T-helper 2 cell treated with Interferon-gamma antibody and Interleukin-4, amounts not matched to agents 100 ng/mL and 5 ng/mL, for 36 hours (primary cell): ENCODE data around the gene SLC4A2. TPM values are rescaled to one million over a fixed set of nuclear protein-coding genes. Genes with fewer than 3 reads are reported as not detected.

Source experiments
- intact Hi-C: fragments of 100-400 bp; cut with micrococcal nuclease; formaldehyde crosslinking; loops from one replicate; pipeline ENCODE4 v1.15.1; 2023
- total RNA-seq: library from RNA; stranded (reverse); gene quantifications from 2 replicates; pipeline ENCODE4 v1.2.3, GENCODE V29; 2022

The SLC4A2 gene
- total RNA-seq, 1 donor from 2014 or later = 119 TPM

DNA sequence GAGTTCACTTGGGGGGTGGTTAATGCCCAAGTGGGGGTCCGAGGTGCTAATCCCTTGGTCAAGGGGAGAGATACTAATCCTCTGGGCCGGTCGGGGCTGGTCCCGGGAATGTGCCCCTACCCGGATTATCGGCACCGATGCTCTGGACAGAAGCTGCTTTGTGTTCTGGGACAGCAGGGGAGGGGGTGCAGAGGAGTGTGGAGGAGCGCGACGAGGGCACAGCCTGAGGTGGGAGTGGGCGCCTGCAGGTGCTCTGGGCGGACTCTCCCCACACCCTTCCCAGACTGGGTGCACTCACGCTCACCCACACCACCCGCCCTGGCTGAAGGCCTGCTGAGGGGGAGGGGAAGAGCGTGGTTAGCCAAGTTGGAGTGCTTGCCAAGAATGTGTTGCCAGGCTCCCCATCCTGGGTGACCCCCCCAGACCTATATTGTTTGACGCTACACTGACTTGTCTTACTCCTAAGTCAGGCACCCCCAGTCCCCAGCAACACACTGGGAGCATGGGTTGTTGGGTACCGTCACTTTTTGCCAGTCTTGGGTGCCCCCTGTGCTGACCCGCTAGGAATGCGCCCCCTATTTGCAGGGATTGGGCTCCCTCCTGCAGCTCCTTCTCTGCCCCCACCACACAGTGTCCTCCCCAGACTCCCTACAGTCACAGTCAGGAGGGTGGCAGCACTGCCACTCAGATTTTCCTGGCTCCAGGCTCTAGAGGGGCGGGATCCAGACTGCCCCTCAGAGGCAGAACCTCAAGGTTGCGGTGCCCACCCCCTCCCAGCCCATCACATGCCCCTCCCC, 1.2 kb downstream of the SLC4A2 start:
- intact Hi-C loops = no loop called here

- intact Hi-C loops = no loop called here
These were observed 2.1 kb downstream of the SLC4A2 start for GRCh38 chr7:151061213-151062110.

- intact Hi-C loops = no loop called here
These were observed 2.7 kb downstream of the SLC4A2 start for GRCh38 chr7:151062111-151062398.

DNA sequence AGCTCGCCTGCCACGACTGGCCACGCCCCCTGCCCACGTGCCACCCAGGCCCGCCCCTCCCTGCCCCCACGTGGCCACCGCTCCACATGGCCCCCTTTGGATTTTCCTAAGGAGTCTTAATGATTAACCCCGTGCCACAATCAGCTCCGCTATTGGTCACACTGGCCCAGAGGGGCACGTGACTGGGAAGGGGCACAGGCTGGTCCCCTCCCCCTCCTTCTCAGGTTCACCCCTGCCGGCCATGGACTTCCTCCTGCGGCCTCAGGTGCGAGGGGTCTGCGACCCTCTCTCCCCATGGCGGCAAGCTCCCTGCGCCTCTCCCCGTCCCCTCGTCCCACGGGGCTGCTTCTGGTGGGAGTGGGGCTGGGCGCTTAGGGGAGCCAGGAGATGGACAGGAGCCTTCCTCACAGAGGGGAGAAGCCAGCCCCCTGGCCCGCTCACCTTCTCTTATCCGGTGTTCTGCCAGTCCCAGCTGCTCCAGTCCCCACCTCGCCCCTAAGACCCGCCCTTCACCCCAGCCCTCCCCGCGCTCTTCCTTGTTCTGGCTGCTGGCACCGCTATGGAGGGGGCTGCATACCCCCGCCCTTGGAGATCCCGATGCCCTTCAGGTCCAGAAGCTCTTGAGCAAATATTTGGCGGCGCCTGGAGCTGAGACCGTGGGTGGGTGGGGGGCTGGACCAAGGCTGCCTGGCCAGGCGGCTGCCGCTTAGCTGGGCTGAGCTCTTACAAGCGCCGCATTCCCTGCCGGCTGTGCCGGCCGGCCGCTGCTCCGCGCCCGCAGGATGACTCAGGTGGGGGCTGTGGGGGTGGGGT, 3.2 kb downstream of the SLC4A2 start:
- intact Hi-C loops = no loop called here

DNA sequence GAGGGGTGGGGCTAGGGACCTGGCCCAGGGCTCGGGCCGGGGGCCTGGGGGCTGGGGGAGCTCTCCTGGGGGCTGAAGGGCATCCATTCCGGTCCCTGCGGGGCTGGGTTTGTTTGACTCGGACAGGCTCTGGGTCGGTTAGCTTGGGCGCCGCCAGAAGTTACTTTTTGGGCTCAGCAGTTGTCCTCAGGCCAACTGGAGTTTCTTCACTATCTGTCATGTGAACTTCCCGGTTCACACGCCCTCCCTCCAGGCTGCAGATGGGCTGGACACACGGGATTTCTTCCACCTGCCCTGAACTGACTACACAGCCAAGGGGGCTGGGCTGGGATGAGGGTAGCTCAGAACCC, 3.8 kb downstream of the SLC4A2 start:
- intact Hi-C loops = no loop called here

DNA sequence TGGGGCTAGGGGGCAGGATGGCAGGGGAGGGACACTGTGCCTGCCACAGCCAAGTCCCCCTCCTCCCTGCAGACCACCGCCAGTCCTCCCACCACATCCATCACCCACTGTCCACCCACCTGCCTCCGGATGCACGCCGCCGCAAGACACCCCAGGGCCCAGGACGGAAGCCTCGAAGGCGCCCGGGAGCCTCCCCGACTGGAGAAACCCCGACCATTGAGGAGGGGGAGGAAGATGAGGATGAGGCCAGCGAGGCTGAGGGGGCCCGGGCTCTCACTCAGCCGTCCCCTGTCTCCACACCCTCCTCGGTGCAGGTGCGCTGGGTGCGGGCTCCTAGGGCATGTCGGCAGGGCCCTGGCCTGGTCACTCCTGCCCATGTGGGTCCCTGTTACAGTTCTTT, 5.1 kb downstream of the SLC4A2 start:
- intact Hi-C loops = no loop called here

- intact Hi-C loops = no loop called here
These were observed 5.6 kb downstream of the SLC4A2 start for GRCh38 chr7:151064993-151065392.

DNA sequence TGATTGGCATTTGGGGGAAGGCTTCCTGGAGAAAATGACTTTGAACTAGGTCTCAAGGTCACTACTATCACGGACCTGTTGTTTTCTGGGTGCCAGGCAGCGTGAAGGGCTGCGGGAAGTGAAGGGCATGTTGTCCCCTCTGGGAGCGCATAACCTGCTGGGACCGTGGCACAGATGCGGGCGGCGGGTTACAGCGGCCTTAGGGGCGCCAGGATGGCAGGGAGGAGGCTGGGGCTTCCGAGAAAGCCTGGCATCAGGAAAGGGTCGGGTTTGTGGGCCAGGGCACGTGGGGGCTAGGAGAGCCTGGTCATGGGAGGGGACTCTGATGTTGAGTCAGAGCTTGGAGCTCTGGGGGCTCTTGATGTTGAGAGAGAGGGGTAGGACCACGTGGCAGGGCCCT, 6.1 kb downstream of the SLC4A2 start:
- intact Hi-C loops = no loop called here

- intact Hi-C loops = no loop called here
These were observed 7.0 kb downstream of the SLC4A2 start for GRCh38 chr7:151066273-151066974.

DNA sequence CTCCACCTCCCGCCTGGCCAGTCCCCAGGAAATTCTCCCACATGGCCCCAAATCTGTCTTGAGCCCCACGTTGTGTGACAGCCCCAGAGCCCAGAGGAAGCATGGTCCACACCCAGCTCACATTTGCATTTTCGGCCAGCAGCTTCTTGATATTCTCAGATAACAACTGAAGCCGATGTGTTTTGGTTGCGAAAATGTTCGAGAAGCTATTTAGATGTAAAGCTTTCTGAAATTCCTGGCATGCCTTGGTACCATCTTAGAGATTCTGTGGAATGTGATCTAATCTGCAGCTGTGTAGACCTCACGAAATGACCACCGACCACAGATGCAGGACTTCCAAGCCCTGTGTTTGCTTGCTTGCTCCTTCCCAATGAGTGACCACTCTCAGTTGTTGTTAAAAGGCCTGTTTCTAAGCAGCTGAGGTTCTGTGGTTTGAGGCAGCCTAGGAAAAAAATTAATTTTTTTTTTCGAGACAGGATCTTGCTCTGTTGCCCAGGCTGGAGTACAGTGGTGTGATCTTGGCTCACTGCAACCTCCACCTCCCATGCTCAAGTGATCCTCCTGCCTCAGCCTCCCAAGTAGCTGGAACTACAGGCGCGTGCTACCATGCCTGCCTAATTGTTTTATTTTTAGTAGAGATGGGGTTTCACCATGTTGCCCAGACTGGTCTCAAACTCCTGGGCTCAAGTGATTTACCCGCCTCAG, 8.8 kb downstream of the SLC4A2 start:
- intact Hi-C loops = no loop called here

- intact Hi-C loops = no loop called here
These were observed 10.6 kb downstream of the SLC4A2 start for GRCh38 chr7:151069841-151070573.

DNA sequence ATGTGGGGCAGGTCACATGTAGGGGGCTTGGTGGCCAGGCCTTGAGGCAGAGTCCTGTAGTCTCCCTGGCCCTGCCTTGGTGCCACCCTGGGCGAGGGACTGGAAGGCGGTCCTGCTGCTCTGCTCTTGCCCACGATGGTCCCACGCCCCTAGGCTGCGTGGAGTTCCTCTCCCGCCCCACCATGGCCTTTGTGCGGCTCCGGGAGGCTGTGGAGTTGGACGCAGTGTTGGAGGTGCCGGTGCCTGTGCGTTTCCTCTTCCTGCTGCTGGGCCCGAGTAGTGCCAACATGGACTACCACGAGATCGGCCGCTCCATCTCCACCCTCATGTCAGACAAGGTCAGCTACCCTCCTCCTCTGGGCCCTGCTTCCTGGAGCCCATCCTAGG, 11.2 kb downstream of the SLC4A2 start:
- intact Hi-C loops = no loop called here

- intact Hi-C loops = no loop called here
These were observed 11.9 kb downstream of the SLC4A2 start for GRCh38 chr7:151071032-151071866.

- intact Hi-C loops = no loop called here
These were observed 14.6 kb downstream of the SLC4A2 start for GRCh38 chr7:151073990-151074389.

GRCh38 chr7:151074817-151075661, 15.7 kb downstream of the SLC4A2 start:
- intact Hi-C loops = no loop called here

DNA sequence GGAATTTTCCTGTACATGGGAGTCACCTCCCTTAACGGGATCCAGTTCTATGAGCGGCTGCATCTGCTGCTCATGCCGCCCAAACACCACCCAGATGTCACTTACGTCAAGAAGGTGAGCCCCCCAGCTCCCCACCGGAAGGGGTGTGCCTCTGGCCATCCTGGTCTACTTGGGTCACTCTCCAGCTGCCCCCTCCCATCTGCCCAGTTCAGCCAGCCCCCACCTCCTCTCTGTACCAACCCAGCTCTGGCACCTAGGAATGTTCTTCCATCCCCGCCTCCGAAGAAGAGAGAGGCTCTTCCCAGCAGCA, 16.2 kb downstream of the SLC4A2 start:
- intact Hi-C loops = no loop called here

DNA sequence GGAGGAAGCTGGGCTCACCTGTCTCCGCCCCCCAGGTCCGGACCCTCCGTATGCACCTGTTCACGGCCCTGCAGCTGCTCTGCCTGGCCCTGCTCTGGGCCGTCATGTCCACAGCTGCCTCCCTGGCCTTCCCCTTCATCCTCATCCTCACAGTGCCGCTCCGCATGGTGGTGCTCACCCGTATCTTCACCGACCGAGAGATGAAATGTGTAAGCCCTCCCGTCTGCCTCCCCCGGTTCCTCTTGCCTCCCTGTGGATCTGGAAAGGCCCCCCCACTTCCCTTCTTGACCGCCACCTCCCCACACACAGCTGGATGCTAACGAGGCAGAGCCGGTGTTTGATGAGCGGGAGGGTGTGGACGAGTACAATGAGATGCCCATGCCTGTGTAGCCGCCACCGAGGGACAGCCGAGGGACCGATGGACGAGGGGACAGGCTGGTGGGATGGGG, 16.6 kb downstream of the SLC4A2 start:
- intact Hi-C loops = no loop called here
